Mononuclear cell (primary cell): ENCODE data around the gene TEDC2. TPM values are rescaled to one million over a fixed set of nuclear protein-coding genes. Genes with fewer than 3 reads are reported as not detected.

Experiments used
- H3K27me3 ChIP-seq: 2 replicates; pipeline ENCODE4 v1.6.0; 2011; ENCODE audit warnings: low read length, control low read depth; ENCODE audit not compliant: insufficient read depth
- H3K4me1 ChIP-seq: 2 replicates; pipeline ENCODE4 v1.5.1; 2011; ENCODE audit warnings: mild to moderate bottlenecking, low read length, control low read depth; ENCODE audit not compliant: insufficient read depth
- H3K4me3 ChIP-seq: 2 replicates; pipeline ENCODE4 v1.5.1; 2011; ENCODE audit warnings: mild to moderate bottlenecking, low read length, moderate library complexity
- H3K9me3 ChIP-seq: 2 replicates; pipeline ENCODE4 v1.5.1; 2011; ENCODE audit warnings: low read depth, mild to moderate bottlenecking, control low read depth, low read length
- total RNA-seq: library from RNA; depleted of rRNA; stranded (reverse); fragments of >200 nt; gene quantifications from one replicate; pipeline ENCODE4 v1.2.3, GENCODE V29; 2012

TEDC2 gene
- total RNA-seq, 1 donor = not detected

DNA sequence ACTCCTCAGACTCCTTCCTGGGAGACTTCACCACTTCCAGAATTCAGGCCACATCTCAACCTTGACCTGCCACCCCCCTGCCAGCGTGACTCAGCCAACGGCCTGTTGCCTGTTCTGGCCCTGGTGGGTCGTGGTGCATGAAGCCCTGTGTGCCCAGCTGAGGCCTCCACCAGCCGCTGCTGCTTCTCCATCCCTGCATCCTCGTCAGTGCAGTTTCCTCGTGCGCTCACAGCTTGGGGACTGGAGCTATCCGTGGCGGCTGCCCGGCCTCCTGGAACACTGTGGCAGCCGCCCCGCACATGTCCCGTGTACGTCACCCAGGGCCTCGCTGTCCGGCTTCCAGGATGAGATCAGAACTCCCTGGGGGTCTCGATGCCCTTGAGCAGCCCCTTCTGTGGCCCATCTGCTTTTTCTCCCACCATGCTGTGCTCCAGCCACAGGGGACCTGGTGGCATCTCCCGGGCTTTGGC lies 8.0 kb upstream of the TEDC2 start:
- Histone ChIP-seq H3K27me3 (no peaks in the 10 kb centered on the region), H3K9me3 (no peaks in the 10 kb centered on the region), H3K4me1 (no peaks in the 10 kb centered on the region), H3K4me3 (no peak overlapping the region)

DNA sequence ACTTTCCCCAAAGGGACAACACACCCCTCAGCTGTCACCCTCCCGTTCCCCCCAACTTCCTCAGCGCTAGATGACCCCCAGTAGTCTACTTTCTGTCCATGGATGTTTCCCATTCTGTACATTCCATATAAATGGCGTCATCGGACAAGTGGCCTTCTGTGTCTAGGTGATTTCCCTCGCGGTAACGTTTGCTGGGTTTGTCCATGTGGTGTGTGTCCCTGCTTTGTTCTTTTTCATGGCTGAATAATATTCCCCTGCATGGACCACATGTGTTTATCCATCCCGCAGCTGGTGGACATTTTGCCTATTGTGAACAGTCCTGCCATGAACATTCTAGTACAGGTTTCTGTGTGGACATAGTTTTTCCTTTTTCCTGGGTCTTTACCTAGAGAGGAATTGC lies 7.3 kb upstream of the TEDC2 start:
- H3K4me3 ChIP-seq = no peak overlapping the region
- H3K9me3 ChIP-seq = no peaks in the 10 kb centered on the region
- no peaks in the 10 kb centered on the region for H3K27me3 ChIP-seq
- no peaks in the 10 kb centered on the region for H3K4me1 ChIP-seq

DNA sequence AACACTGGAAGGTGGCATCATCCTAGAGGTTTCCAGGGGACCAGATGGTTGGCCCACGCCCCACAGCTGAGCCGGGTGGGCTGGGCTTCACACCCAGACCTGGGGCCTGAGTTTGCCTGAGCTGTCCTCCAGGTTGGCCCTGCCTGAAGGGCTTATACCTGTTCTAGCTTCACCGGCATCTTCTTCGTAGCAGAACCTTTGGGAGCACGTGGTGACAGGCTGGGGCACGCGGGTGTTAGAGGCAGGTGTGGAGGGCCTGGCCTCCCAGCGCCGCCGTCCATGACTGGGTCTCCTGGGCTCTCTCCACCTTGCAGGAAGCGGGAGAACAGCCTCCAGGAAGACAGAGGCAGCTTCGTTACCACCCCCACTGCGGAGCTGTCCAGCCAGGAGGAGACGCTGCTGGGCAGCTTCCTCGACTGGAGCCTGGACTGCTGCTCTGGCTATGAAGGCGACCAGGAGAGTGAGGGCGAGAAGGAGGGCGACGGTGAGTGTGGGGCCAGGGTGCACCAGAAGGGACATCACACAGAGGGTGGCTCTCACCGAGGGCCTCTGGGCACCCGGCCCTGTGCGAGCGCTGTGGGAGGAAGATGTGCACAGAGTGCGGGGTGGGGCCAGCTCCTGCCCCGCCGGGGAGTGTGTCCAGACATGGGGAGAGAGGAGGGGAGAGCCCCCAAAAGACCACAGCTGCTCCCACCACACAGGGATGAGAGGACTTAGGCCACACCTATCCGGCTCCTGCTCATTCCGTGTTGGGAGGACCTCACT lies 4.6 kb upstream of the TEDC2 start:
- no peak overlapping the region for H3K4me3 ChIP-seq
- peaks cover 7% of the 10 kb centered on the region for H3K4me1 ChIP-seq
- no peaks in the 10 kb centered on the region for H3K27me3 ChIP-seq
- no peaks in the 10 kb centered on the region for H3K9me3 ChIP-seq

DNA sequence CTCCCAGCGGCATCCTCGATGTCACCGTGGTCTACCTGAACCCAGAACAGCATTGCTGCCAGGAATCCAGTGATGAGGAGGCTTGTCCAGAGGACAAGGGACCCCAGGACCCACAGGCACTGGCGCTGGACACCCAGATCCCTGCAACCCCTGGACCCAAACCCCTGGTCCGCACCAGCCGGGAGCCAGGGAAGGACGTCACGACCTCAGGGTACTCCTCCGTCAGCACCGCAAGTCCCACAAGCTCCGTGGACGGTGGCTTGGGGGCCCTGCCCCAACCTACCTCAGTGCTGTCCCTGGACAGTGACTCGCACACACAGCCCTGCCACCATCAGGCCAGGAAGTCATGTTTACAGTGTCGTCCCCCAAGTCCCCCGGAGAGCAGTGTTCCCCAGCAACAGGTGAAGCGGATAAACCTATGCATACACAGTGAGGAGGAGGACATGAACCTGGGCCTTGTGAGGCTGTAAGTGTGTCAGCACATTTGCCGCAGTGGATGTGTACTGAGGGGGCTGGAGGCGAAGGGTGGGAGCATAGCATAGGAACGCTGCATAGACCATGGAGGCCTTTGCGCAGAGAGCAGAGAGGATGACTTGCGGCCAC lies 3.3 kb upstream of the TEDC2 start:
- Histone ChIP-seq H3K4me1 (peaks cover 11% of the 10 kb centered on the region), H3K9me3 (no peaks in the 10 kb centered on the region), H3K4me3 (no peak overlapping the region), H3K27me3 (no peaks in the 10 kb centered on the region)

DNA sequence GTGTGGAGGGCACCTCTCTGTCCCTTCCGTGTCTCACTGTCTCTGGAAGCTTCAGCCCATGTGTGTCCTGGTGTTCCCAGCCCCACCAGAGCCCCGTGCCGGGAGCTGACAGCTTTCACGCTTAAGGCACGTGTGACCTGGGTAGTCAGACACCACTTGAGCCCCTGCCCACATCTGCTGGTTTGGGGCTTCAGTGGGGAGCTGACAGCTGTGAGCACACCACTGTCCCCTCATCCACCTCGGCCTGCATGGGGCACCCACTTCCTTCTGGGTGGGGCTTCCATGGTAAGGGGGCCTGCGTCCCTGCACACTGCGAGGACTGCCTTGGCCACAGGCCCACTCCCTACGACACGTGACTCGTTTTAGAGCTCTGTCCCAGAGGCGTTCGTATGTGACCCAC lies 2.6 kb upstream of the TEDC2 start:
- peaks cover 11% of the 10 kb centered on the region for H3K4me1 ChIP-seq
- no peaks in the 10 kb centered on the region for H3K27me3 ChIP-seq
- H3K4me3 ChIP-seq = no peak overlapping the region
- H3K9me3 ChIP-seq = no peaks in the 10 kb centered on the region

DNA sequence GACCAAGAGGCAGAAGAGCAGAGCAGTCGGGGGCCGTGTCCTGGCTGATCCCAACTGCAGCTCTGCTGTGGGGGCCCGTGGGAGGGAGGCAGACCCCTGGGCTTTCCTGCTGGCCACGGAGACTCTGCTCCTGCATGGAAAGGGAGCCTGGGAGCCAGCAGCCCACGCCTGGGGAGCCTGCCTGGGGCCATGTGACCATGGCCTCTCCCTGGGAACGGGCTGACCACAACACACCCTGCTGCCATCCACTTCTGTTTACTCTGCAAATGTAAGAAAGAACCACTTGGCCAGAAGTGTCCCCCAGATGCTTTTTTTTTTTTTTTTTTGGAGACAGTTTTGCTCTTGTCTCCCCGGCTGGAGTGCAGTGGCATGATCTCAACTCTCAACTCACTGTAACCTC lies 2.0 kb upstream of the TEDC2 start:
- Histone ChIP-seq H3K4me3 (no peak overlapping the region), H3K9me3 (no peaks in the 10 kb centered on the region), H3K27me3 (no peaks in the 10 kb centered on the region), H3K4me1 (peaks cover 11% of the 10 kb centered on the region)

DNA sequence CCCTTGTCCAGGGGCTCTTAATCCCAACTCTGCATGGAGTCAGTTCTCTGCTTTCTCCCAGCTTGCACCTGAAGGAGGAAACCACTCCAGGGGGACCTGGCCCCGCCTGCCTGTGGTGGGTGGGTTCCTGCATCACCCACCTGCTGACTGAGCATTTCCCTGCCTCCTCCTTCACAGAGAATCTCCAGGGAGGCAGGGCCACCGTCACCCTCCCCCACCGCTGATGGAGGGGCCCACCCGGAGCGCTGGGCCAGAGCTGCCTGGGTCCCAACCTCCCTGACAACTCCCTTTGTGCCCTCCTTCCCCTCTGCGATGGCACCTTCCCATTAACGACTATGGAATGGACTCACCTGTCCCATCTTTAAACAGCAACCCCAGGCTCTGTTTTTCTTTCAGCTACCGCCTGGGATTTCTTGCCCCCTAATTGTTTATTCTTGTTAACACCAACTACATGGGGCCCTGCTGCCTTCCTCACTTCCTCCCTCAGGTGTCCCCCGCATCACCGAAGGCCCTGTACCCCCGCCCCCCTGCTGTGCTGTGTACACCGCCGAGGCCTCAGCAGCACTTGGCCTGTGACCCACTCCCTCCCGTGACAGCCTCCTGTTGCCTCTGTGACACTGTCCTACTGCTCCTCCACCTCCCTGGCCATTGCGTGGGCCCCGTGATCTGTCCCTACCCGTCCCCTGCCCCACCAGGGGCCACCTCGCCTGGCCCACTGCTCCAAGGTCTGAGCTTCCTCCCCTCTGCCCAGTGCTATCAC lies 842 bp upstream of the TEDC2 start:
- Histone ChIP-seq H3K4me1 (peaks cover 11% of the 10 kb centered on the region), H3K4me3 (peak overlapping the region; percentile 42), H3K27me3 (no peaks in the 10 kb centered on the region), H3K9me3 (no peaks in the 10 kb centered on the region)

DNA sequence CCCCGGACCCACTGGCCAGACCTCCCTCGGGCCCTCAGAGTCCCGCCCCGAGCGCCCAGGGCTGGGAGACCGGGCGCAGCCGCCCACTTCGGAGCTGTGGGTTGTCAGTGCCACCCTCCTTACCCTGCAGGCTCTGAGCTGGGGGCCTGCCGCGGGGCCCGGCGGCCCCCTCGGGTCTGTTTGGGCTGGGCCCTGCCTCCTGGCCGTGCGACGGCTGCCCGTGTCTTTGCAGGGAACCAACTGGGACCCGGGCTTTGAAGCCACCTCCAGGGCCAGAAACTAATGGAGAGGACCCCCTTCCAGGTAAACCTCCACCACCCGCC lies 443 bp downstream of the TEDC2 start:
- Histone ChIP-seq H3K4me1 (peaks cover 11% of the 10 kb centered on the region), H3K27me3 (no peaks in the 10 kb centered on the region), H3K4me3 (peak overlapping the region; percentile 42), H3K9me3 (no peaks in the 10 kb centered on the region)

DNA sequence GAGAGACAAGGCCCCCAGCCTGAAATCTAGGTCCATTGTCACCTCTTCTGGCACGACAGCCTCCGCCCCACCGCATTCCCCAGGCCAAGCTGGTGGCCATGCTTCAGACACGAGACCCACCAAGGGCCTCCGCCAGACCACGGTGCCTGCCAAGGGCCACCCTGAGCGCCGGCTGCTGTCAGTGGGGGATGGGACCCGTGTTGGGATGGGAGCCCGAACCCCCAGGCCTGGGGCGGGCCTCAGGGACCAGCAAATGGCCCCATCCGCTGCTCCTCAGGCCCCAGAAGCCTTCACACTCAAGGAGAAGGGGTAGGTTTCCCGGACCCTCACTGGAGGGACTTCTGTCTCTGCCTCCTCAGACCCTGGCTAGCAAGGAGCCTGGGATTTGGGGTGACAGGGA lies 1.0 kb downstream of the TEDC2 start:
- Histone ChIP-seq H3K4me1 (peaks cover 11% of the 10 kb centered on the region), H3K4me3 (no peak overlapping the region), H3K27me3 (no peaks in the 10 kb centered on the region), H3K9me3 (no peaks in the 10 kb centered on the region)

DNA sequence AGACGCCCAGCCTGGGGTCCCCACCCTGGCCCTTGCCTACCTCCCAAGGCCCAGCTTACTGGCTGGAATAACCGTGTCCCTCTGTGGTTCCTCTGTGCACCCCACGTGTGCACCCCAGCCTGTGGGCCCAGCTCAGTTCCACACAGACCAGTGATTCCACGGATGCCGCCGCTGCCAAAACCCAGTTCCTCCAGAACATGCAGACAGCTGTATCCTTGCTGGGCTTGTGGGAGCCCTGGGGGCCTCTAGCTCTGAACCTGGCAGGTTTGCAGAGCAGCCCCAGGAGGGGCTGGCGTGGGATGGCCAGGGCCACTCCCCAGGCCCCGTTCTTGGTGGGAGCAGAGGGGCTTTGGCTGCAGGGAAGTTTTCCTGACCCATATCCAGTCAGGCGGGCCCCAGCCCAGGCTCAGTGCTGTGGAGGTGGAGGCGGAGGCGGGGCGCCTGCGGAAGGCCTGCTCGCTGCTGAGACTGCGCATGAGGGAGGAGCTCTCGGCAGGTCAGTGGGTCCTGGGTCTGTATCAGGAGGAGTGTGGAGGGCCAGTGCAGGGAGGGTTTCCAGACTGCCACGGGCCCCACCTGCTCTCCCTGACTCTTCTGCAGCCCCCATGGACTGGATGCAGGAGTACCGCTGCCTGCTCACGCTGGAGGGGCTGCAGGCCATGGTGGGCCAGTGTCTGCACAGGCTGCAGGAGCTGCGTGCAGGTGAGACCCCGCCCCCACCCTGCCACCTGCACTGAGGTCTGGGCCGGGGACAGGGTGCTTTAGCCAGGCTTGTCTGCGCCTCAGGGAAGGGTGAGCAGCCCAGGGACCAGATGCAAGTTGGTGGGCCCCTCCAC lies 2.3 kb downstream of the TEDC2 start:
- Histone ChIP-seq H3K4me3 (no peak overlapping the region), H3K9me3 (no peaks in the 10 kb centered on the region), H3K4me1 (peaks cover 11% of the 10 kb centered on the region), H3K27me3 (peaks cover 7% of the 10 kb centered on the region)

DNA sequence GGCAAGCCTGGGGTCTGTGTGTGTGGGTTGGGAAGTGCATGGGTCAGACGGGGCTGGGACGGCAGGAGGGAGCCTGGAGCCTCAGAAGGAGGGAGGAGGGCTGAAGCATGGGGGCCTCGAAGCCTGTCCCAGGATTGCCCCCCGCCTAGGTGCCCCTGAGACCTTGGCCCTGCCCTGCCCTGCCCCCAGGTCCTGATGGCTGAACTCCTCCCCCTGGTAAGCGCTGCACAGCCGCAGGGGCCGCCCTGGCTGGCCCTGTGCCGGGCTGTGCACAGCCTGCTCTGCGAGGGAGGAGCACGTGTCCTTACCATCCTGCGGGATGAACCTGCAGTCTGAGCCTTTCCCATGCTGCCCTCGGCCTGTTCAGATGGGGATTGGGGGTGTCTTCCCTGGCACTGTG lies 4.4 kb downstream of the TEDC2 start:
- no peaks in the 10 kb centered on the region for H3K9me3 ChIP-seq
- peaks cover 17% of the 10 kb centered on the region for H3K27me3 ChIP-seq
- H3K4me3 ChIP-seq = no peak overlapping the region
- H3K4me1 ChIP-seq = peaks cover 26% of the 10 kb centered on the region

DNA sequence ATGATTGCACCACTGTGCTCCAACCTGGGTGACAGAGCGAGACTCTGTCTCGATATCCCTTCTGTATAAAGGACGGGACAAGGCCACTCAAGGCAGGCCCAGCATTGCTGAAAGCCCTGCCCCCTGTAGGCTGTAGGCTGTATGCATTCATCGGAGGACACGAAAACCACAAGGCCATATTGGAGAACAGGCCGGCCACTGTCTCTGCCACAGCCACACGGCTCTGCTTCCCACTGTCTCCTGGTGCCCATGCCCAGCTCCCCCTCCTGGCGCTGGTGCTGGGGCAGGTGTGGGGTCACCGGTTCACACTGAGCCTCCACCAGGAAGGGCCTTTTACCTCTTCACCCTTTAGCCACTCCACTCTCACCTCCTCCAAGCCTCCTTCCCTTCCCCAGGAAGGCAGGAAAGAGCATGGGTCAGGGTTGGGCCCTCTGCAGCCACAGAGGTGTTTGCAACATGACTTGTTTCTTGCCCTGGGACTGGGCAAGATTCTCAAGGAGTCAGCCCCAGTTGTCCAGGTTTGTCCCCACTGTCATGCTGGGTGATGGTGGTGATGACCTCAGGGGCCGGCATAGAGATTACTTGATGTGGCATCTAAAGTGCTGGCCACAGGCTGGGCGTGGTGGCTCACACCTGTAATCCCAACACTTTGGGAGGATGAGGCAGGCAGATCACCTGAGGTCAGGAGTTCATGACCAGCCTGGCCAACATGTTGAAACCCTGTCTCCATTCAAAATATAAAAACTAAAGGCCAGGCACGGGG lies 5.9 kb downstream of the TEDC2 start:
- H3K27me3 ChIP-seq = peaks cover 32% of the 10 kb centered on the region
- peaks cover 18% of the 10 kb centered on the region for H3K4me1 ChIP-seq
- no peaks in the 10 kb centered on the region for H3K9me3 ChIP-seq
- no peak overlapping the region for H3K4me3 ChIP-seq

DNA sequence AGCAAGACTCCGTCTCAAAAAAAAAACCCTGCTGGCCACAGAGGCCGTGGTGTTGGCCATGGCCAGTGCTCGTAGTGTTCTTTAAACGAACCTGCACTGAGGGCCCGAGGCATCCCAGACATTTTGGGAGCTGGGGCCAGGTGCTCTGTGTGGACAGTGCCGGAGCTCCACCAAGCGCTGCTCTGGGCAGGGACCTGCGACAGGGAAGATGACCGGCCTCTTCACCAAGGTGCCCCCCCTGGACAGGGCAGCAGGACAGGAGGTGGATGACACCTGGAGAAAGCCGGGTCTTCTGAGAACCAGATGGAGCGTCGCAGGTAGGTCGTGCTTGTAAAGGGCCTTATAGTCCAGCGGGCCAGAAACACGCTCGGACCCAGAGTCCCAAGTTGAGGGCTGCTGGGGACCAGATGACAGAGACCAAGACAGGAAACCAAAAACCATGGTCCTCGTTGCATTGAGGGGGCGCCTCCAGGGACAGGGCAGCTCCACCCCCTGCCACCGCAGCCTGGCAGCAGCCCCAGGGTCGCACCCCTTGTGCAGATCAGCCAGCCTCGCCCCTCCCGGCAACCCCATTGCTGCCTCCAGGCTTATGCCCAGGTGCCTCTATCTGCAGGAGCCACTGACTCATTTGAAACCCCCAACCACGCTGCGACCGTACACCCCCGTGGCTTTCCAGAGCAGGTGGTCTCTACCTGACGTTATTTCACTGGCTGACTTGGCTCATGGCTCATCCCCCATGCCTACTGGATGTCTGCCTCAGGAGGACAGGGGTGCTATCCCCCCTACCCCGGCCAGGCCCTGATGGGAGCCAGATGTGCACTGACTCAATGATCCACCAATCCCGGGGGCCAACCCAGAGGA lies 7.0 kb downstream of the TEDC2 start:
- Histone ChIP-seq H3K4me3 (no peak overlapping the region), H3K27me3 (peaks cover 37% of the 10 kb centered on the region), H3K9me3 (no peaks in the 10 kb centered on the region), H3K4me1 (peaks cover 26% of the 10 kb centered on the region)
